ENCODE results near the gene ZFR2.
A peak's percentile ranks its signal among the peaks of the same experiment; 100 is the strongest.

Gene ZFR2

GRCh38 chr19:3813473-3814392, 55.1 kb downstream of the ZFR2 start:
- no peak for DNase-seq

DNA sequence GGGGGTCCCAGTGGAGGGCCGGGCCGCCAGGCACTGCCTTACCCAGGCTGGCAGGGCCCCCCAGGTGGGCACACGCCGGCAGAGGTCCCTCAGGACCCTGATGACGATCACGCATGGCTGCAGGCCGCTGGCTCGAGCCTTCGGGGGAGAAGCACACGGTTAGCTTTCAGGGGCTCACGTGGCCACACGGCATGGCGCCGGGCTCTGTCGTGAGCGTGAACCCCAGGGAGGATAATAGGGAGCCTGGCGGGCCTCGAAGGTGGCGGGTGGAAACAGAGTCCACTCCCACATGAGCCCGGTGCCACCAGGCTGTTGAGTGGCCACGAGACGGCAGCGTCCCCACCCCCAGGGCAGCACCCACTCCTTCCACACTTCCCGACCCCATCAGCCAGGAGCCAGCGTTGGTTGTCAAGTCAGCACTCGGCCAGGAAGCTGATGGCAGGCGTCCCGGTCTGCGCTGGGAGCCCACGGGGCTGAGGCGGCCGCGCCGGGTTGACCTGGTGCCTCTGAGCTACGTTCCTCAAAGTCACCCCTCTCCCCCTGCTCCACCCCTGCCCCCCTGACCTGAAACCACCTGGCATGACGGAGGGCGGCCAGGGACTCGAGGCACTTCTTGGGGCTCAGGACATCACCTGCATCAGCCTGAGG, 58.0 kb downstream of the ZFR2 start:
- DNase-seq = no peak

DNA sequence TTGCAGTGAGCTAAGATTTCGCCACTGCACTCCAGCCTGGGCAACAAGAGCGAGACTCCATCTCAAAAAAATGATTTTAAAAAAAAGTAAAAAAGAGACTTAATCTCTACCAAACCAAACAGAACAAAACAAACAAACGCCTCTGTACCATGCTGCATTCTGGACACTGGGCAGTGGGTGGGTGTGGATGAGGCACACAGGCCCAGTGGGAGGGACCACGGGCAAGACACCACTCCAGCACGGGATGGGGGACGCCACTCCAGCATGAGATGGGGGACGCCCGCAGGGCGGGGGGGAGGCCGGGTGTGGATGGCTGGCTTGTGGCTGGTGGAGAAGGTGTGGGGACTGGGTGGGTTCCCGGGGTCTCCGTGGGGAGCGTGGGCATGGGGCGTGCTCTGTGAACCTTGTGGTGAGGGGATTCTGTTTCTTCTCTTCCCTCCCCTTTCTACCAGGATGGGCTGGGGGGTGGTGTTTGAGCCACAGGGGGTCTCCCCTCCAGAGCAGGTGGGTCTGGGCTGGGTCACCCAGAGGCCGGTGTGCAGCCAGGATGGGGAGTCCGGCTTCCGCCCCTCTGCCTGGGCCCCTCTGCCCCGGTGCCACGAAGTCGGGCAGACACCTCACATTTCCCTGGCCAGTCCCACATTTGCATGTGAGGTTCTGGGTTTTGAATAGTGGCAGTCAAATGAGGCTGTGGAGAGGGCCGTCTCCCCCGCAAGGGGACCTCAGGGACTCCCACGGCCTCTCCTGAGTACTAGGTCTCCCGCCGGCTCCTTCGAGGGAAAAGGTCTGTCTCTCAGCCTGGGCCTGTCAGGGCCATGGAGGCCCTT, 58.7 kb downstream of the ZFR2 start:
- DNase-seq = no peak

DNA sequence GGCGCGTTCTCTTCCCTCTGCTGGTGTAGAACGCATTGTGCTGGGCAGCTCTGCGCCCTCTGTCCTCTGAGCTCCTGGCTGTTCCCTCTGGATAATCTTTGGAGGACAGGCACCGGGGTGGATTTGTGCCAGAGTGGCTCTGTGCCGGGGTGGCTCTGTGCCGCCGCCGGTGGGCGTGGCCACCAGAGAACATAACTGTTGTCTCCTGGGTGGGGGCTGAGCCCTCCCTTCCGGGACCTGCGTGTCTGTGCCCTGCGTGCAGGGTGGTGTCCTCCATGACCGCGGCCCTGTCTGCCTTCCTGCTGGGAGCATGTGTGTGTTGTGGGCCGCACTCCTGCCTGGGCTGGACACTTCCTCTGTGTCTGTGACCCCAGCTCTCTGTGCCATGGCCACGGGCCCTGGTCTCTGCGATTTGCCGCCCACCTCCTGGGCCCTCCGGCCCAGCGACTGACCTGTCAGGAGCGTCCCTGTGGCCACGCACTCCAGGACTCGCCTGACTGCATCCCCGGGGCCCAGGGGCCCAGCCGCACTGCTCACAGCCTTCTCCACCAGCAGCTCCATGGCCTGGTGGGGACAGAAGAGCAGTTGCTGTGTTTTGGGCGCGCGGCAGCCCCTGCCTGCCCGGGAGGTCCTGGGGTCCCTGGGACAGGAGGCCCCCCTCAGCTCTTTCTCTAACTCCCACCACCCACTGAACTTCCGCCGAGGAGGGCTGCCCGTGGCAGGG, 60.3 kb downstream of the ZFR2 start:
- no peak for DNase-seq

DNA sequence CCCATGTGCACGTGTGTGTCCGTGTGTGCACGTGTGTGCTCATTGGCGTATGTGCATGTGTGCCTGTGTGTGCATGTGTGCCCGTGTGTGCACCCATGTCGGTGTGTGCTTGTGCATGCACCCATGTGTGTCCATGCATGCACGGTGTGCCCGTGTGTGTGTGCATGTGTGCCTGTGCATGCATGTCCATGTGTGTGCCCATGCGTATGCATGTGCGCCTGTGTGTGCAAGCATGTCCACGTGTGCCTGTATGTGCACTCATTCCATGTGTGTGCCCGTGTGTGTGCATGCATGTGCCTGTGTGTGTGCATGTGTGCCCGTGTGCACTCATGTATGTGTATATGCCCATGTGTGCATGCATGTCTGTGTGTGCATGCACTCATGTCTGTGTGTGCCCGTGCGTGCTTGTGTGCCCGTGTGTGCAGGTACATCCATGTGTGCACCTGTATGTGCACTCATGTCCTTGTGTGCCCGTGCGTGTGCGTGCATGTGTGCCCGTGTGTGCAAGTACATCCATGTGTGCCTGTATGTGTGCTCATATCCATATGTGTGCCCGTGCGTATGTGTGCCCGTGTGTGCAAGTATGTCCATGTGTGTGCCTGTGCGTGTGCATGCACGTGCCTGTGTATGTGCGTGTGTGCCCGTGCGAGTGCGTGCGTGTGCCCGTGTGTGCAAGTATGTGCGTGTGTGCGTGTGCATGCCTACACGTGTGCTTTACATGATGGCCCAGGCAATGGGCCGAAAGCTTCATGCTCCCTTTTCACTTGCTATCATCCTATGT, 61.1 kb downstream of the ZFR2 start:
- no peak for DNase-seq

GRCh38 chr19:3807131-3807480, 61.7 kb downstream of the ZFR2 start:
- no peak for DNase-seq

DNA sequence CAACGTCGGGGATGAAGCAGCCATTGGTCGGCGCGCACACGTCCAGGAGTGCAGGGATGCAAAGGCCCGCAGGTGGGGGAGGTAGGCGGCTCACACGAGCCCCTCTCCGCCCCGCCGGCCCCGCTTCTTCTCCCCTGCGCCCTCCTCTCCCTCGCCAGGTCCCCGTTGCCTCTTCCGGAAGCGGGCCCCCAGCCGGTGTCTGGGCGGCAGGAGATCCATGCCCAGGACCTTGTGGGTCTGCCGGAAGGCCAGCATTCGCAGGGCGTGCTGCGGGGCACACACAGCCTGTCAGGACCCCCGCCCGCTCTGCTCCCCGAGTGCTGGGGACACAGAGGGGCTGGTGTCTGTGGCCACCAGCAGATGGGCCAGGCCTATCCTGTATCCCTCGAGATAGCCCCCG, 63.0 kb downstream of the ZFR2 start:
- DNase-seq = no peak

GRCh38 chr19:3804429-3804828, 64.4 kb downstream of the ZFR2 start:
- no peak for DNase-seq

- DNase-seq = no peak
Observed at GRCh38 chr19:3803986-3804385, 64.9 kb downstream of the ZFR2 start.

- no peak for DNase-seq
Observed at GRCh38 chr19:3803114-3803888, 65.5 kb downstream of the ZFR2 start.

- peak; percentile 58 to 63 for DNase-seq
Observed at GRCh38 chr19:3801412-3802096, 67.3 kb downstream of the ZFR2 start.

DNA sequence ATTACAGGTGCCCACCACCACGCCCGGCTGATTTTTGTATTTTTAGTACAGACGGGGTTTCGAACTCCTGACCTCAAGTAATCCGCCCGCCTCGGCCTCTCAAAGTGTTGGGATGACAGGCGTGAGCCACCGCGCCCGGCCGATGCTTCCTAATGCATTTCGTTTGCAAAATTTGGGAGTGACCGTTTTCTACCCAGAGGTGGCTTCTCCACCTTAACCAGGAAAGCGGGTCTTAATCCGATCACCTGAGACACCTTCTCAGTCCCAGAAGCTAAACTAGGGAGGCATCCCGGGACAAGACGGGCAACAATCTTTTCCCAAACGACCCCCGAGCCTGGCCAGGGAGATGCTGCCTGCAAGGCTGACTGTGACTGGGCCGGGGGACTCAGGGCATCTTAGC, 67.8 kb downstream of the ZFR2 start:
- DNase-seq = no peak

DNA sequence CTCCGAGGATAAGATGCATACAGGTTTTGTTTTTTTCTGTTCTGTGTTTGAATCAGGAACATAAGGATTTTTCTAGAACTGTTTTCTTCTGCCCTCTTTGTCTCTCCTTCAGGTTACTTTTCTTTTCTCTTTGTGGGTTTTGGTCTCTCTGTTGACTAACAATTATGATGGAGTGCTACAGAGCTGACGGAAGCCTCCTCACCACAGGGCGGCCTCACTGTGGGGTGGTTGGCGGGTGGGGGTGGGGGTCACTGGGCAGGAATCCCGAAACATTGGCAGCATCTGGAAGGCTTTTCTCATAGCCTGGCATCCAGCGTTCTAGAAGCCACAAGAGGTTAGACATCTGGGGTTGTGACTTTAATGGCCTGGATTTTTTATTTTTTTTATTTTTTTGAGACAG, 70.7 kb downstream of the ZFR2 start:
- DNase-seq = no peak

DNA sequence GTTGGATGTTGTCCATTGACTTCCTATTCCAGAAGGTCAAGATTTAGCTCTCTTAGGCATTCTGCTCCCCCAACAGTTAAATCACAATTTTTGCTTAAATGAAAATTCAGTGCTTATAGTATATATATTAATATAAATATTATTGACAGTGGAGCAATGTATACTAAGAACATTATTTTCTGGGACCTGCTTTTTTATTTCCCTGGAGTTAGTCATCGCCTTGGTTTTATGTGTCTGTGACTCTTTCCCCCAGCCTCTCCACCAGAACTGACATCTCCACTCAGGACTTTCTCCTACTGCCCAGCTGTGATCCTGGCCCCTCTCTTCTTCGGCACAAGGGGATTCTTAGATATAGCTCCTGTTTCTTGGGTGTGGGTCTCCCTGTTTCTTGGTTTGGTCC, 72.5 kb downstream of the ZFR2 start:
- DNase-seq = no peak

DNA sequence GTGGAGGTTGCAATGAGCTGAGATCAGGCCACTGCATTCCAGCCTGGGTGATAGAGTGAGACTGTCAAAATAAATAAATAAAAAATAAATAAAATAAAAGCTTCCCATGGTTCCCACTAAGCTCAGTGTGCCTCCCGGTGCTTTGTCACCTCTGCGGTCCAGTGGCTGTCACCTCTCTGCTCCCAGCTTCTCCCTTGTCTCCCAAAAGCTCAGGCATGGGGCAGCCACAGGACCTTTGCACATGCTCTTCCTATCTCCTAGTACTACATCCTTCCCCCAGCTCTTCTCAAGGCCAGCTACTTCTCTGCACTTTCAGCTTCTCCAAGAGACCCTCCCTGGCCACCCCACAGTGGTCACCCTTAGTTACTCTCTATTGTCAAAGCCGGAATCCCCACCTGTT, 75.0 kb downstream of the ZFR2 start:
- DNase-seq = no peak

GRCh38 chr19:3792114-3792513, 76.7 kb downstream of the ZFR2 start:
- DNase-seq = no peak

GRCh38 chr19:3790941-3791340, 77.9 kb downstream of the ZFR2 start:
- DNase-seq = no peak

DNA sequence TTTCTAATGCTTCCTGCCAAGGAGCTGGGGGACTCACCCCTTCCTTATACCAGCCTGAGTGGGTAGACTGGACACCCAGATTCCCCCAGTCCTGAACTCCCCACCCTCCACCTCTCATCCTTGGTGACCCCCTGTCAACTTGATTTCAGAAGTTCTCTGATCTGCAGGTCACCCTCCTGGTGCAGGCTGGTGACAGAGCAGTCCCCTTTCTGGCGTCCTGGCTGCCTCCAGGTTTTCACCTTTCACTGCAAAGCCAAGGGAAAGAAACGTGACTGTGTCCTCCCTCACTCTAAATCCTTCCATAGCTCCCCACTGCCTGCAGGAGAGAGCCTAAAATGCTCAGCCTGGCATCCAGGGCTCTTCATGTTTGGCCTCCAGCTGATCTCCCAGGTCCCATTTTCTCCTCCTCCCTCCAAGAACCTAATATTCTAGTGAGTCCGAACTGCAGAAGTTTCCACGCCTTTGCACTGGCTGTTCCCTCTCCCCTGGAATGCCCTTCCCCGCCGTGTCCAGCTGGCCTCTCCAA, 78.6 kb downstream of the ZFR2 start:
- DNase-seq = no peak

- DNase-seq = no peak
Observed at GRCh38 chr19:3788996-3789778, 79.7 kb downstream of the ZFR2 start.

Measured in stimulated activated CD4-positive, alpha-beta T cell treated with anti-CD3 and anti-CD28 coated beads, Interleukin-4, amount 100 ng/mL, for 4 hours (primary cell).